Activated CD8-positive, alpha-beta memory T cell treated with anti-CD3 and anti-CD28 coated beads for 24 hours (primary cell): ENCODE data around the gene IGFALS.

ENCODE experiments used
- DNase-seq: peaks from one replicate; pipeline ENCODE4 v3.0.0-alpha.2; 2020

The IGFALS gene

GRCh38 chr16:1788095-1788707, 5.3 kb downstream of the IGFALS start:
- no peak for DNase-seq

GRCh38 chr16:1787322-1788094, 6.0 kb downstream of the IGFALS start:
- DNase-seq, result peak; percentile 50

GRCh38 chr16:1787056-1787321, 6.5 kb downstream of the IGFALS start:
- DNase-seq, result peak; percentile 51

DNA sequence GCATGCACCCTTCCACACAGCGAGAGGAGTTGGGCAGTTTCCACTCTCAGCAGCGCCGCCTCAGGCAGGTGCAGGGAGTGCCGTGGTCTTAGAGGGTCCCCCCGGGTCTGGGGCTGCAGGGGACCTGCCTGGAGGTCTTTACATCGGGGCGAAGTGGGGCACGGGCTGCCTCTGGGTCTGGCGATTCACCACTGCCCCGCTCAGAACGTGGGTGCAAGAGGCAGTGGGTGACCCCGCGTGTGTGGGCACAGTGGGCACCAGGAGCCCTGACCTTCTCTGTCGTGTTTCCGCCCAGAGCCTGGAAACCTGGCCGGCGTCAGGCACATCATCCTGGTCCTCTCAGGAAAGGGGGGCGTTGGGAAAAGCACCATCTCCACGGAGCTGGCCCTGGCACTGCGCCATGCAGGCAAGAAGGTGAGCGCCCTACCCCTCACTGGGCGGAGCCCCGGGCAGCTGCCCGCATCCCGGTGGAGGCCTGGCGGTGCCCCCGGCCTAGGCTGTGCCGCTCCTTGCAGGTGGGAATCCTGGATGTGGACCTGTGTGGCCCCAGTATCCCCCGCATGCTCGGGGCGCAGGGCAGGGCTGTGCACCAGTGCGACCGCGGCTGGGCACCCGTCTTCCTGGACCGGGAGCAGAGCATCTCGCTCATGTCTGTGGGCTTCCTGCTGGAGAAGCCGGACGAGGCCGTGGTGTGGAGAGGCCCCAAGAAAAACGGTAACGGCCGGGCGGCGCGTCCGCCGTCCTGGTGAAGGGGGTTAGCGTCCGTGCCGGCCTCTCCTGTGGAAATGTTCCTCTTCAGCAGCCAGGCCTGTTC, 7.1 kb downstream of the IGFALS start:
- DNase-seq, result peak; percentile 52

DNA sequence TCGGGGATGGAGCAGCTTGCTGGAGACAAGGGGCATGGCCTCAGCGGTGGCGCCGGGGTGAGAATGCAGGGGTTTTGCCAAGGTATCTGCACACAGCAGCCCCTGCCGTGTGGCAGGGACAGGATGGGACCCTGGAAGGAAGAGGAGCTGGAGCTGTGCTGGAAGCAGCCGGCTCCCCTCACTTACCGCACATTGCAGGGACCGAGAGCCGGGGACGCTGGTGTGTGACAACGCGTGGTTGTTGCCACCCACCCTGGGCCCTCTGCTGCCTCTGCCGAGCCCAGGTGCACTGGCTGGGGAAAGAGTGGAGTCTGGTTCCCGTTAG, 7.7 kb downstream of the IGFALS start:
- peak; percentile 49 for DNase-seq

GRCh38 chr16:1784977-1785845, 8.3 kb downstream of the IGFALS start:
- DNase-seq, result peak; percentile 48

GRCh38 chr16:1782408-1783264, 10.9 kb downstream of the IGFALS start, which contains the start of the genes NUBP2 and SPSB3:
NUBP2 (plus strand) TSS chr16:1782960; CDS start chr16:1783021, 61 bp downstream.
SPSB3 (minus strand) TSS chr16:1782571; CDS start chr16:1781483, 1,088 bp downstream.
- peak; percentile 96 for DNase-seq

DNA sequence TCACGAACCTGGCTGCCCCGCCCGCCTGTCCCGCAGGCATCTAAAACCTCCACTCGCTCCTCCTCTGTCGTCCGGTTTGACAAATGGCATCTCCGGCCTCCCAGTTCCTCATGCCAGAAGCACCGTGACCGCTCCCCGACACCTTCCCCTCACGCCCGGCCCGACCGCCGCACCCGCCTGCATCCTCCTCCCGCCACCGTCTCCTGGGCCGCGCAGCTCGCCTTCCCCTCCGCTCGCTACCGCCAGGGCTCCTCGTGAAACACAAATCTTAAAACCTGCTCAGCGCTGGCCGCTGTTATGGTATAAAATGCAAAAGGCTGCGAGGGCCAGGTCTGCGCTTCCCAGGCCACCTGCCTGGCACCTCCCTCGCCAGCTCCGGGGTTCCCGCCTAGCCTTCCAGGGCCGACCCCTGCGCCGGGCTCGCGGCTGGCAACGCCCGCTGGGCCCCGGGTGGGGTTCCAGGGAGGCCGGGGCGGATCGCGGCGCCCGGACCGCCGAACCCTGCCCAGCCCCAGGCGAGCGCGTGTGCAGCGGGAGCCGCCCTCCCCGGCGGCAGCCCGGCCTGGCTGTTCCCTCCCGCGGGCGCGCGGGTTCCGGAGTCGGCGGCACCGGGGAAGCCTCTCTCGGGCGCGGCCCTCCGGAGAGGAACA, 11.6 kb downstream of the IGFALS start:
- no peak for DNase-seq

- DNase-seq, result no peak
Measured at GRCh38 chr16:1781254-1781653, 12.3 kb downstream of the IGFALS start.

- no peak for DNase-seq
Measured at GRCh38 chr16:1780677-1781072, 12.8 kb downstream of the IGFALS start.

DNA sequence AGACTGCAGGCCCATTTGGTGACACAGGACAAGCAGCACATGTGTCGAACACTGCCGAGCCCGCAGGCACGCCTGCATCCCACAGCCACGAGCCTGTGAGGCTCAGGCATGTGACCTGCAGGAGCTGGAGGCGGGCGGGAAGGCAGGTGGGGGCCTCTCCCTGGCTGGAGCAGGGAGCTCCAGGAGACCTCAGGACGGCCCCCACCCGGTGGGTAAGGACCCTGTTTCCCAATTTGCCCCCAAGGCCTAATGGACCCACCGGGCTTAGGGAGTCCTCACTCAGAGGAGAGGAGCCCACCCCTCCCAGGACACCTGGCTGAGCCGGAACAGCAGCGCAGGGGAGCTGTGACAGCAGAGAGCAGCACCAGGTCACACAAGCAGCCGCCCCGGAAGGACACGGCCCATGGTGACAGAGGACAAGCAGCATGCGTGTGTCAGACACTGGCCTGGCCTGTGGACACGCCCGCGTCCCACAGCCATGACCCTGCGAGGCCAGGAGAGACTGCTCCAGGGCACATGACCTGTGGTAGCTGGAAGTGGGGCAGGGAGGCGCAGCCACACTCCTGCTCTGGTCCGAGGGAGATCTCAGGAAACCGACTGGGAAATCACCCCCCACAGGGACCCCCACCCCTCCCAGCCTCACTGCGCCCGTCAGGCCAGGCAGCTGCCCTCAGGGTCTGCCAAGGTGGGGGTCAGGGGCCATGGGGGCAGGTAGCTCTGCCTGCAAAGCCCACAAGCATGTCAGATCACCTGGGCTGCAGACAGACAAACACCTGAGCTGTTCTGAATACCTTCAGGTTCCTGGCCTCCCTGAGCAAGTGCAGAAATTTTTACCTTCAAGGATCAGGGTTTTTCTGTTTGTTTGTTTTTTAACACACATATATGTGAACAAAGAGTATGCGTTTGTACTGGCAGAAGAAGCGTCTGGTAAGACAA, 13.5 kb downstream of the IGFALS start:
- no peak for DNase-seq

DNA sequence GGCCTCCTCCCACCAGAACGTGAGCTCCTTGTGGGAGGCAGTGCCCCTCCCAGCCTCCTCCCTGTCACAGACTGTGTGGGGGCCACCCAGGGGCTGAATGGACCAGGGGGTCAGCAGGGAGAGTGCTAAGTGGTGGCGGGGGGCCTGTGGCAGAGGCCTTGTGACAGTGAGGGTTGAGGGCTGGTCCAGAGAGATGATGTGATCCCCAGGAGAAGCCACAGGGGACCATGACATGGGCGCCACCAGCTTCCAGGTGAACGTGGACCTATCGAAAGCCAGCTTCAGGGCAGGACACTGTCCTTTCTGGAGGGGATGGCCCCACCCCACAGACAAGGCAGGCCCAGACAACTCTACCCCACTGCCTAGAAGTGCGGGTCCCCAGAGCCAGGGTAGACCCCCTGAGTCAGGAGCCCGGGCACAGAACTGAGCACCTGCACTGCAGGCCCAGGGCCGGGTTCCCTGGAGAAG, 14.2 kb downstream of the IGFALS start:
- no peak for DNase-seq

GRCh38 chr16:1778200-1779179, 15.0 kb downstream of the IGFALS start:
- DNase-seq, result no peak

- DNase-seq, result no peak
Measured at GRCh38 chr16:1777375-1778199, 15.9 kb downstream of the IGFALS start.

DNA sequence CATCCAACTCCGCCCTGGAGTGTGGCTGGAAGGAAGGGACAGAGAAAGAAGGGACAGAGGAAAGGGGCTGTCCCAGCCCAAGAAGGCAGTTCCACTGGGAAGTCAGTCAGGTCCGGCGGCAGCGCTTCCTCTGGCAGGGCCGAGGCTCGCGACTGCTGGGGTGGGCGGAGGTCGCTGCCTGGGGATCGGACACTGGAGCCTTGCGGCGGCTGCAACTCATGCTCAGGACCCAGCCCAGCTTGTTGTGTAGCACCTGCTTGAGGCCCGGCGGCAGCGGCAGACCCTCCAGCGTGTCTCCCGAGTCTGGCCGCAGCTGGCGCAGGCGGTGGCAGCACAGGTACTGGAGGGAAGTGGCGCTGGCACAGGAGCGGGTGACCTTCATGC, 16.5 kb downstream of the IGFALS start:
- DNase-seq, result no peak

GRCh38 chr16:1776672-1776955, 16.9 kb downstream of the IGFALS start:
- no peak for DNase-seq

GRCh38 chr16:1775846-1776671, 17.4 kb downstream of the IGFALS start:
- no peak for DNase-seq
